OCI-LY7 (cell line): ENCODE results near the gene BANF2. TPM values are rescaled to one million over a fixed set of nuclear protein-coding genes. Genes with fewer than 3 reads are reported as not detected.
A peak's percentile ranks its signal among the peaks of the same experiment; 100 is the strongest.

Source experiments
- BruUV-seq: library from RNA; stranded (reverse); fragments of 400-500 nt; replicated peaks from 2 replicates; lab custom pipeline; 2021; lab: Mats Ljungman, UMichigan
- CTCF ChIA-PET: fragments of 300-600 bp; sonication (Branson Sonifier 250); formaldehyde crosslinking; loops from one replicate; lab custom pipeline; 2022; ENCODE audit warnings: antibody characterized with exemption; ENCODE audit not compliant: unreplicated experiment; lab: Charles Lee
- POLR2A ChIA-PET: fragments of 300-600 bp; sonication (Branson Sonifier 250); formaldehyde crosslinking; loops from one replicate; lab custom pipeline; 2022; ENCODE audit warnings: antibody characterized with exemption; lab: Charles Lee
- DNase-seq: peaks from one replicate; pipeline ENCODE4 v3.0.0-alpha.2; 2015; ENCODE audit warnings: low spot score
- H2AFZ ChIP-seq: fragments of 200-600 bp; sonication (generic), shearing (Covaris generic); 2 replicates; pipeline ENCODE4 v1.6.1; 2014; ENCODE audit warnings: mild to moderate bottlenecking, antibody characterized with exemption, low read length, moderate library complexity
- H3K27ac ChIP-seq: fragments of 200-600 bp; sonication (generic); 2 replicates; pipeline ENCODE4 v1.5.1; 2014; ENCODE audit warnings: mixed run types, low read depth, mild to moderate bottlenecking, moderate library complexity, low read length, inconsistent platforms; ENCODE audit not compliant: poor library complexity, severe bottlenecking
- H3K36me3 ChIP-seq: fragments of 200-600 bp; sonication (generic); 2 replicates; pipeline ENCODE4 v1.6.1; 2014; ENCODE audit warnings: mild to moderate bottlenecking, antibody characterized with exemption, low read length, moderate library complexity, mixed read lengths; ENCODE audit not compliant: insufficient read depth
- H3K4me1 ChIP-seq: fragments of 200-600 bp; sonication (generic); 2 replicates; pipeline ENCODE4 v1.5.1; 2014; ENCODE audit warnings: mild to moderate bottlenecking, low read length; ENCODE audit not compliant: insufficient read depth, poor library complexity, severe bottlenecking
- H3K4me2 ChIP-seq: fragments of 200-600 bp; sonication (generic); 2 replicates; pipeline ENCODE4 v1.6.1; 2014; ENCODE audit warnings: mild to moderate bottlenecking, low read length
- H3K4me3 ChIP-seq: fragments of 200-600 bp; sonication (generic); 2 replicates; pipeline ENCODE4 v1.5.1; 2014; ENCODE audit warnings: mild to moderate bottlenecking, low read depth, low read length; ENCODE audit not compliant: poor library complexity, severe bottlenecking
- H3K79me2 ChIP-seq: fragments of 200-600 bp; sonication (generic); 2 replicates; pipeline ENCODE4 v1.6.1; 2016; ENCODE audit warnings: low read depth, mild to moderate bottlenecking, low read length, moderate library complexity, mixed read lengths; ENCODE audit not compliant: insufficient read depth
- H3K9me2 ChIP-seq: fragments of 200-600 bp; sonication (generic); 2 replicates; pipeline ENCODE4 v1.6.1; 2016; ENCODE audit warnings: mild to moderate bottlenecking, low read length, mixed read lengths; ENCODE audit not compliant: insufficient read depth
- H3K9me3 ChIP-seq: fragments of 200-600 bp; sonication (generic); 2 replicates; pipeline ENCODE4 v1.6.1; 2014; ENCODE audit warnings: mild to moderate bottlenecking, mixed run types, low read length, mixed read lengths
- H4K20me1 ChIP-seq: fragments of 200-600 bp; sonication (generic); 2 replicates; pipeline ENCODE4 v1.6.1; 2014; ENCODE audit warnings: mild to moderate bottlenecking, antibody characterized with exemption, low read length, moderate library complexity, mixed read lengths; ENCODE audit not compliant: insufficient read depth
- EZH2phosphoT487 ChIP-seq: fragments of 200-600 bp; sonication (generic); IDR thresholded peaks from 2 replicates; pipeline ENCODE4 v1.6.1; 2018; ENCODE audit warnings: low read depth, borderline replicate concordance, mild to moderate bottlenecking, mixed run types, antibody characterized with exemption, low read length, moderate library complexity, mixed read lengths
- intact Hi-C: fragments of 100-400 bp; cut with micrococcal nuclease; formaldehyde crosslinking; loops from one replicate; pipeline ENCODE4 v1.10.0; 2022; ENCODE audit not compliant: unreplicated experiment
- total RNA-seq, 2 experiments: library from RNA; depleted of rRNA in 1 of 2; stranded (reverse); fragments of >200 nt in 1 of 2; shearing (Covaris generic) in 1 of 2; gene quantifications; 2 replicates each; pipeline ENCODE4 v1.2.3, GENCODE V29; 2014 to 2022
- TF ChIP-seq, protein P1 (sequence below): fragments of 200-600 bp; sonication (generic); conservative IDR thresholded peaks from 2 replicates; pipeline ENCODE4 v1.5.1; 2014; ENCODE audit warnings: mild to moderate bottlenecking, antibody characterized with exemption, low read length, moderate library complexity, mixed read lengths

Gene BANF2
- total RNA-seq, 2 experiments from 2014 or later: not detected

DNA sequence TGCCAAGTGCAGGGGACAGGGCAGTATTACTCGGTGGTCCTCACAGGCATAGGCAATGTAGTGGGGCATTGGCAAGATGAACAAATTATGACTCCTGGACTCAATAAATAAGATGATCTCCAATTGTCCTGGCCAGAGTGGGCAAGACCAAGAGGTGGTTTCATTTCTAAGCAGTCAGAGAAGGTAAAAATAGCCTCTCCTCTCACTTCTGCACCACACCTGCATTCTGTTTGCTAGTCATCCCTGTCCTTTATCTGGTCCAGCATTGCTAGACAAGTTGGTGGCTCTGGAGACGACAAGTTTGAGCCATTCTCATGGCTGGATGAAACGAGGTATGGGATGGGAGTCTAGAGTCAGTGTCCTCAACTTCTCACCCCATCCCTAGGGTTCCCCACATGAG is 83.0 kb downstream of the BANF2 start:
- H3K79me2 ChIP-seq: no peaks in the 10 kb centered on the region
- no peaks in the 10 kb centered on the region for H3K36me3 ChIP-seq
- H3K4me2 ChIP-seq: no peak overlapping the region
- H2AFZ ChIP-seq: no peak overlapping the region
- POLR2A ChIA-PET: interaction anchor here (0.6 kb wide), 1 partner anchor 16 kb away, joined by 4 read pairs; no protein-coding TSS in a partner anchor
- H4K20me1 ChIP-seq: no peaks in the 10 kb centered on the region
- H3K9me3 ChIP-seq: no peaks in the 10 kb centered on the region
- BruUV-seq: no TSS peak
- no peak overlapping the region for H3K4me3 ChIP-seq
- CTCF ChIA-PET: no interaction called here
- H3K4me1 ChIP-seq: peaks cover 19% of the 10 kb centered on the region
- no peak overlapping the region for H3K27ac ChIP-seq
- intact Hi-C loops: no loop called here
- no peak for TF ChIP-seq EZH2phosphoT487
- TF ChIP-seq, protein P1, sequence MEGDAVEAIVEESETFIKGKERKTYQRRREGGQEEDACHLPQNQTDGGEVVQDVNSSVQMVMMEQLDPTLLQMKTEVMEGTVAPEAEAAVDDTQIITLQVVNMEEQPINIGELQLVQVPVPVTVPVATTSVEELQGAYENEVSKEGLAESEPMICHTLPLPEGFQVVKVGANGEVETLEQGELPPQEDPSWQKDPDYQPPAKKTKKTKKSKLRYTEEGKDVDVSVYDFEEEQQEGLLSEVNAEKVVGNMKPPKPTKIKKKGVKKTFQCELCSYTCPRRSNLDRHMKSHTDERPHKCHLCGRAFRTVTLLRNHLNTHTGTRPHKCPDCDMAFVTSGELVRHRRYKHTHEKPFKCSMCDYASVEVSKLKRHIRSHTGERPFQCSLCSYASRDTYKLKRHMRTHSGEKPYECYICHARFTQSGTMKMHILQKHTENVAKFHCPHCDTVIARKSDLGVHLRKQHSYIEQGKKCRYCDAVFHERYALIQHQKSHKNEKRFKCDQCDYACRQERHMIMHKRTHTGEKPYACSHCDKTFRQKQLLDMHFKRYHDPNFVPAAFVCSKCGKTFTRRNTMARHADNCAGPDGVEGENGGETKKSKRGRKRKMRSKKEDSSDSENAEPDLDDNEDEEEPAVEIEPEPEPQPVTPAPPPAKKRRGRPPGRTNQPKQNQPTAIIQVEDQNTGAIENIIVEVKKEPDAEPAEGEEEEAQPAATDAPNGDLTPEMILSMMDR: no peak
- peak; percentile 16 for DNase-seq
- no peaks in the 10 kb centered on the region for H3K9me2 ChIP-seq

DNA sequence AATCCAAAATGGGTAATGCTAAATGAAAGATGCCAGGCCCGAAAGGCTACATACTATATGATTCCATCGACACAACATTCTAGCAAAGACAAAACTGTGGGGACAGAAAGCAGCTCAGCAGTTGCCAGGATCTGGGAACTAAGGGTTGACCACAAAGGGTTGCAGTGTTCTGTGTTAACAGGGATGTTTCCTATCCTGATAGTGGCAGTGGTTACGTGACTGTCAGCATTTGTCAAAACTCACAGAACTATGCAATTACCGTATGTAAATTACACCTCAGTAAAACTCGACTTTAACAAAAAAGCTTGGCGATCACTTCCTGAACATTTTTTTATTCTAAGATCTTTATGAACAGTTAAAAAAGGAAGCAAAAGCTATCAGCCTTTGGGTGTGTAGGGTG is 83.9 kb downstream of the BANF2 start:
- no peak overlapping the region for H3K4me3 ChIP-seq
- no peaks in the 10 kb centered on the region for H3K9me2 ChIP-seq
- no peaks in the 10 kb centered on the region for H3K9me3 ChIP-seq
- no TSS peak for BruUV-seq
- peaks cover 19% of the 10 kb centered on the region for H3K4me1 ChIP-seq
- intact Hi-C loops: no loop called here
- TF ChIP-seq EZH2phosphoT487: no peak
- TF ChIP-seq, protein P1: no peak
- H2AFZ ChIP-seq: peak overlapping the region; percentile 26; the same call in 1 of the 2 replicates
- no peaks in the 10 kb centered on the region for H3K79me2 ChIP-seq
- no peak overlapping the region for H3K4me2 ChIP-seq
- ChIA-PET CTCF (no interaction called here), POLR2A (interaction anchor here (1.1 kb wide), 1 partner anchor 9 kb away, joined by 3 read pairs; no protein-coding TSS in a partner anchor)
- H4K20me1 ChIP-seq: no peaks in the 10 kb centered on the region
- no peaks in the 10 kb centered on the region for H3K36me3 ChIP-seq
- peak; percentile 4 for DNase-seq
- no peak overlapping the region for H3K27ac ChIP-seq

DNA sequence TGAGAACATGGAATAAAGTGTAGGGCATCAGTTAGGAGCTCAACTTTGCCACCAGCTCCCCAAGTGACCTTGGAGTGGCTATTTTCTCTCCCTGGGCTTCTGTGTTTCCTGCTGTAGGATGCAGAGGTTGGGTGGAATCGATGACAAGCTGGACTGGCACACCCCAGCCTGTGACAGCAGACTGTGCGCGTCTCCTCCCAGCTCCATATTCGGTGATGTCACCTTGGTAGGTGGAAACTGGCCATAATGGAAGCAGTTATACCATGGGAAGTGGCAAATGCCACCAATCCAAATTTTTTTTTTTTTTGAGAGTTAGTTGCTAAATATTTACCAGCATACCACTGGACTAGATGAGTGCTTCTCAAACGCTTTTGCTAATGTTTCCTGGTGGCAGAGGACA is 85.2 kb downstream of the BANF2 start:
- Histone ChIP-seq H3K4me2 (no peak overlapping the region), H3K36me3 (no peaks in the 10 kb centered on the region), H3K4me1 (peaks cover 19% of the 10 kb centered on the region), H3K79me2 (no peaks in the 10 kb centered on the region), H2AFZ (no peak overlapping the region), H3K27ac (no peak overlapping the region), H4K20me1 (no peaks in the 10 kb centered on the region), H3K4me3 (no peak overlapping the region), H3K9me2 (no peaks in the 10 kb centered on the region), H3K9me3 (no peaks in the 10 kb centered on the region)
- CTCF ChIA-PET: no interaction called here
- no peak for DNase-seq
- intact Hi-C loops: no loop called here
- no TSS peak for BruUV-seq
- POLR2A ChIA-PET: interaction anchor here (0.5 to 1.2 kb wide), 4 partner anchors 17 to 716 kb away, joined by 3 to 5 read pairs (median 4); no protein-coding TSS in a partner anchor
- no peak for TF ChIP-seq EZH2phosphoT487
- TF ChIP-seq, protein P1: no peak

Other genes starting within 250 kb of the BANF2 start
- not detected in 2 replicates for gene BFSP1, start 168.6 kb upstream of the BANF2 start, total RNA-seq (2014; rRNA removed; shearing (Covaris generic))
- not detected in 2 replicates for gene BFSP1, start 168.6 kb upstream of the BANF2 start, total RNA-seq (2022)
- 25.5 and 28.0 TPM in 2 replicates for gene DSTN, start 129.9 kb upstream of the BANF2 start, total RNA-seq (2014; rRNA removed; shearing (Covaris generic))
- 58.1 and 61.2 TPM in 2 replicates for gene DSTN, start 129.9 kb upstream of the BANF2 start, total RNA-seq (2022)
- 13.6 and 16.8 TPM in 2 replicates for gene RRBP1, start 17.7 kb upstream of the BANF2 start, total RNA-seq (2014; rRNA removed; shearing (Covaris generic))
- 41.2 and 46.3 TPM in 2 replicates for gene RRBP1, start 17.7 kb upstream of the BANF2 start, total RNA-seq (2022)